Activated naive CD4-positive, alpha-beta T cell treated with anti-CD3 and anti-CD28 coated beads, Interleukin-2, amount 10 ng/mL, durations not matched to agents 7 days and 5 days (primary cell): ENCODE results near the gene LCN15.
"Not testable (repeated sequence)": the region's sequence is repeated elsewhere in the genome, so short reads cannot be mapped to it uniquely, and the experiment has no call there.

Experiments
- CTCF ChIA-PET: fragments of 350-600 bp; sonication (Branson Sonifier 250); formaldehyde crosslinking; loops from one replicate; lab custom pipeline; 2021; ENCODE audit warnings: antibody characterized with exemption; lab: Charles Lee
- DNase-seq: peaks from one replicate; pipeline ENCODE4 v3.0.0-alpha.2; 2020
- H3K27ac Mint-ChIP-seq: one replicate; pipeline ENCODE4 v1.8.0; 2021; ENCODE audit warnings: mild to moderate bottlenecking, moderate library complexity, mixed read lengths
- H3K27me3 Mint-ChIP-seq: one replicate; pipeline ENCODE4 v1.8.0; 2021; ENCODE audit warnings: mild to moderate bottlenecking, mixed read lengths
- H3K36me3 Mint-ChIP-seq: one replicate; pipeline ENCODE4 v1.8.0; 2021; ENCODE audit warnings: mixed read lengths
- H3K4me1 Mint-ChIP-seq: one replicate; pipeline ENCODE4 v1.8.0; 2021; ENCODE audit warnings: mixed read lengths
- H3K4me3 Mint-ChIP-seq: one replicate; pipeline ENCODE4 v1.8.0; 2021; ENCODE audit warnings: mild to moderate bottlenecking, moderate library complexity, mixed read lengths
- H3K9me3 Mint-ChIP-seq: one replicate; pipeline ENCODE4 v1.8.0; 2021; ENCODE audit warnings: mixed read lengths

Gene LCN15

GRCh38 chr9:136761545-136761981 lies 2.8 kb downstream of the LCN15 start:
- Mint-ChIP-seq H3K36me3 (no peaks in the 10 kb centered on the region), H3K4me1 (peaks cover 3% of the 10 kb centered on the region), H3K27me3 (peaks cover 38% of the 10 kb centered on the region), H3K9me3 (no peaks in the 10 kb centered on the region), H3K4me3 (no peak overlapping the region), H3K27ac (no peak overlapping the region)
- CTCF ChIA-PET, result interaction anchor here (0.8 to 2.7 kb wide), 5 partner anchors 11 to 273 kb away, joined by 3 to 8 read pairs (median 4); no protein-coding TSS in a partner anchor
- DNase-seq, result no peak

- H3K4me3 Mint-ChIP-seq, H3K9me3 Mint-ChIP-seq, H3K36me3 Mint-ChIP-seq, H3K4me1 Mint-ChIP-seq, H3K27ac Mint-ChIP-seq: not testable (repeated sequence)
- CTCF ChIA-PET, result interaction anchor here (0.8 to 2.7 kb wide), 7 partner anchors 8 to 273 kb away, joined by 3 to 8 read pairs (median 4); no protein-coding TSS in a partner anchor
- DNase-seq, result peak; percentile 53
- peaks cover 38% of the 10 kb centered on the region for H3K27me3 Mint-ChIP-seq
Observed at GRCh38 chr9:136760834-136761544, 3.3 kb downstream of the LCN15 start.

- Mint-ChIP-seq H3K27me3 (peaks cover 41% of the 10 kb centered on the region), H3K27ac (no peak overlapping the region), H3K36me3 (no peaks in the 10 kb centered on the region), H3K4me1 (no peaks in the 10 kb centered on the region), H3K4me3 (no peak overlapping the region), H3K9me3 (peaks cover 9% of the 10 kb centered on the region)
- CTCF ChIA-PET, result interaction anchor here (1.1 to 2.7 kb wide), 5 partner anchors 9 to 274 kb away, joined by 3 to 8 read pairs (median 4); no protein-coding TSS in a partner anchor
- DNase-seq, result no peak
Observed at GRCh38 chr9:136760424-136760823, 3.9 kb downstream of the LCN15 start.

- no peaks in the 10 kb centered on the region for H3K36me3 Mint-ChIP-seq
- peaks cover 11% of the 10 kb centered on the region for H3K9me3 Mint-ChIP-seq
- CTCF ChIA-PET, result interaction anchor here (0.8 to 2.7 kb wide), 4 partner anchors 9 to 31 kb away, joined by 3 to 8 read pairs (median 4); no protein-coding TSS in a partner anchor
- no peaks in the 10 kb centered on the region for H3K4me1 Mint-ChIP-seq
- H3K27ac Mint-ChIP-seq, result no peak overlapping the region
- peaks cover 43% of the 10 kb centered on the region for H3K27me3 Mint-ChIP-seq
- no peak overlapping the region for H3K4me3 Mint-ChIP-seq
- DNase-seq, result no peak
Observed at GRCh38 chr9:136759436-136760325, 4.6 kb downstream of the LCN15 start.

- DNase-seq, result no peak
- no peaks in the 10 kb centered on the region for H3K36me3 Mint-ChIP-seq
- no peaks in the 10 kb centered on the region for H3K4me1 Mint-ChIP-seq
Observed at GRCh38 chr9:136759001-136759400, 5.3 kb downstream of the LCN15 start.

GRCh38 chr9:136757751-136758140 lies 6.6 kb downstream of the LCN15 start:
- Mint-ChIP-seq H3K27me3 (peaks cover 39% of the 10 kb centered on the region), H3K36me3 (no peaks in the 10 kb centered on the region), H3K27ac (no peak overlapping the region), H3K4me1 (no peaks in the 10 kb centered on the region), H3K4me3 (no peak overlapping the region), H3K9me3 (peaks cover 13% of the 10 kb centered on the region)
- CTCF ChIA-PET, result interaction anchor here (0.9 to 1.3 kb wide), 3 partner anchors 14 to 29 kb away, joined by 3 read pairs; no protein-coding TSS in a partner anchor
- no peak for DNase-seq

More at GRCh38 chr9:136759001-136759400, 5.3 kb downstream of the LCN15 start:
- CTCF ChIA-PET, result interaction anchor here (0.8 kb wide), 1 partner anchor 30 kb away, joined by 3 read pairs; no protein-coding TSS in a partner anchor
- peaks cover 43% of the 10 kb centered on the region for H3K27me3 Mint-ChIP-seq
- H3K4me3 Mint-ChIP-seq, result no peak overlapping the region
- H3K27ac Mint-ChIP-seq, result no peak overlapping the region
- peaks cover 11% of the 10 kb centered on the region for H3K9me3 Mint-ChIP-seq

- no peak for DNase-seq
- Mint-ChIP-seq H3K27me3 (peaks cover 39% of the 10 kb centered on the region), H3K9me3 (peaks cover 18% of the 10 kb centered on the region), H3K36me3 (no peaks in the 10 kb centered on the region), H3K4me1 (no peaks in the 10 kb centered on the region), H3K27ac (no peak overlapping the region), H3K4me3 (no peak overlapping the region)
- CTCF ChIA-PET, result interaction anchor here (0.9 to 1.3 kb wide), 3 partner anchors 14 to 28 kb away, joined by 3 read pairs; no protein-coding TSS in a partner anchor
Observed at GRCh38 chr9:136757328-136757727, 7.0 kb downstream of the LCN15 start.

GRCh38 chr9:136756836-136757235 lies 7.5 kb downstream of the LCN15 start:
- no peak for DNase-seq
- CTCF ChIA-PET, result no interaction called here
- Mint-ChIP-seq H3K36me3 (no peaks in the 10 kb centered on the region), H3K4me3 (no peak overlapping the region), H3K27me3 (peaks cover 40% of the 10 kb centered on the region), H3K27ac (no peak overlapping the region), H3K9me3 (peaks cover 22% of the 10 kb centered on the region), H3K4me1 (no peaks in the 10 kb centered on the region)

GRCh38 chr9:136756134-136756438 lies 8.2 kb downstream of the LCN15 start:
- no peak overlapping the region for H3K27ac Mint-ChIP-seq
- peaks cover 28% of the 10 kb centered on the region for H3K9me3 Mint-ChIP-seq
- no peaks in the 10 kb centered on the region for H3K4me1 Mint-ChIP-seq
- peaks cover 38% of the 10 kb centered on the region for H3K27me3 Mint-ChIP-seq
- H3K4me3 Mint-ChIP-seq, result no peak overlapping the region
- no peak for DNase-seq
- H3K36me3 Mint-ChIP-seq, result no peaks in the 10 kb centered on the region
- CTCF ChIA-PET, result no interaction called here

- H3K27ac Mint-ChIP-seq, H3K4me3 Mint-ChIP-seq, H3K36me3 Mint-ChIP-seq, CTCF ChIA-PET, DNase-seq, H3K4me1 Mint-ChIP-seq: not testable (repeated sequence)
- Mint-ChIP-seq H3K9me3 (peaks cover 28% of the 10 kb centered on the region), H3K27me3 (peaks cover 40% of the 10 kb centered on the region)
Observed at GRCh38 chr9:136755302-136756133, 8.8 kb downstream of the LCN15 start.

GRCh38 chr9:136754626-136755301 lies 9.6 kb downstream of the LCN15 start:
- Mint-ChIP-seq H3K4me1 (peaks cover 2% of the 10 kb centered on the region), H3K36me3 (no peaks in the 10 kb centered on the region), H3K9me3 (peaks cover 28% of the 10 kb centered on the region), H3K27me3 (peaks cover 41% of the 10 kb centered on the region), H3K4me3 (no peak overlapping the region), H3K27ac (no peak overlapping the region)
- CTCF ChIA-PET, result interaction anchor here (0.7 kb wide), 1 partner anchor 23 kb away, joined by 4 read pairs; no protein-coding TSS in a partner anchor
- DNase-seq, result no peak

GRCh38 chr9:136754059-136754572 lies 10.2 kb downstream of the LCN15 start:
- CTCF ChIA-PET, result interaction anchor here (0.7 kb wide), 1 partner anchor 24 kb away, joined by 4 read pairs; no protein-coding TSS in a partner anchor
- no peak for DNase-seq
- Mint-ChIP-seq H3K9me3 (peaks cover 28% of the 10 kb centered on the region), H3K4me1 (peaks cover 2% of the 10 kb centered on the region), H3K27ac (no peak overlapping the region), H3K27me3 (peaks cover 45% of the 10 kb centered on the region), H3K4me3 (no peak overlapping the region), H3K36me3 (no peaks in the 10 kb centered on the region)
